HAP-1 (cell line): ENCODE measurements around the gene DRC7.
"Not testable (repeated sequence)": the region's sequence is repeated elsewhere in the genome, so short reads cannot be mapped to it uniquely, and the experiment has no call there.

ENCODE experiments used
- DNase-seq, 2 experiments: peaks; one replicate each; pipeline ENCODE4 v3.0.0-alpha.2; 2016 to 2020; ENCODE audit warnings: low spot score in 2 of 2
- H3K27me3 ChIP-seq: fragments of 250-450 bp; sonication (Bioruptor Pico); 2 replicates; pipeline ENCODE4 v1.5.1; 2020; ENCODE audit warnings: low read depth, mild to moderate bottlenecking, moderate library complexity
- H3K36me3 ChIP-seq: fragments of 250-450 bp; sonication (Bioruptor Pico); replicated peaks from 2 replicates; pipeline ENCODE4 v1.5.1; 2020; ENCODE audit warnings: mild to moderate bottlenecking
- H3K4me1 ChIP-seq: fragments of 250-450 bp; sonication (Bioruptor Pico); 2 replicates; pipeline ENCODE4 v1.5.1; 2020; ENCODE audit warnings: mild to moderate bottlenecking
- H3K4me3 ChIP-seq: fragments of 250-450 bp; sonication (Bioruptor Pico); 2 replicates; pipeline ENCODE4 v1.5.1; 2020; ENCODE audit warnings: mild to moderate bottlenecking, moderate library complexity
- H3K9me3 ChIP-seq: fragments of 250-450 bp; sonication (Bioruptor Pico); 2 replicates; pipeline ENCODE4 v1.5.1; 2020; ENCODE audit warnings: mild to moderate bottlenecking, moderate library complexity
- in situ Hi-C: fragments of 300-500 bp; cut with MboI; formaldehyde crosslinking; loops from 3 replicates; pipeline ENCODE4 v1.14.3; 2020; ENCODE audit warnings: low sequenced_read_pairs, inconsistent platforms, mixed read lengths

Gene DRC7

GRCh38 chr16:57770361-57770760 lies 75.8 kb downstream of the DRC7 start:
- no peak for DNase-seq
- in situ Hi-C loops: no loop called here
- H3K36me3 ChIP-seq: no peaks in the 10 kb centered on the region
- H3K4me1 ChIP-seq: no peaks in the 10 kb centered on the region
- H3K9me3 ChIP-seq: no peaks in the 10 kb centered on the region
- no peak overlapping the region for H3K4me3 ChIP-seq
- no peaks in the 10 kb centered on the region for H3K27me3 ChIP-seq

GRCh38 chr16:57771141-57771785 lies 76.7 kb downstream of the DRC7 start:
- H3K27me3 ChIP-seq: no peaks in the 10 kb centered on the region
- H3K9me3 ChIP-seq: no peaks in the 10 kb centered on the region
- no peaks in the 10 kb centered on the region for H3K4me1 ChIP-seq
- DNase-seq: no peak
- no peaks in the 10 kb centered on the region for H3K36me3 ChIP-seq
- no peak overlapping the region for H3K4me3 ChIP-seq
- in situ Hi-C loops: no loop called here

GRCh38 chr16:57773019-57773418 lies 78.4 kb downstream of the DRC7 start:
- in situ Hi-C loops: no loop called here
- no peaks in the 10 kb centered on the region for H3K4me1 ChIP-seq
- DNase-seq: no peak

GRCh38 chr16:57773655-57774295 lies 79.2 kb downstream of the DRC7 start:
- in situ Hi-C loops: no loop called here
- Histone ChIP-seq H3K36me3 (no peaks in the 10 kb centered on the region), H3K27me3 (no peaks in the 10 kb centered on the region), H3K4me1 (no peaks in the 10 kb centered on the region), H3K9me3 (no peaks in the 10 kb centered on the region), H3K4me3 (no peak overlapping the region)
- DNase-seq: no peak

More at GRCh38 chr16:57773019-57773418, 78.4 kb downstream of the DRC7 start:
- Histone ChIP-seq H3K27me3 (no peaks in the 10 kb centered on the region), H3K4me3 (no peak overlapping the region), H3K36me3 (no peaks in the 10 kb centered on the region), H3K9me3 (no peaks in the 10 kb centered on the region)

- H3K27me3 ChIP-seq: no peaks in the 10 kb centered on the region
- no peaks in the 10 kb centered on the region for H3K4me1 ChIP-seq
- in situ Hi-C loops: no loop called here
- H3K9me3 ChIP-seq: no peaks in the 10 kb centered on the region
- H3K4me3 ChIP-seq: no peak overlapping the region
- no peak for DNase-seq
- H3K36me3 ChIP-seq: no peaks in the 10 kb centered on the region
Observed at GRCh38 chr16:57774705-57775285, 80.2 kb downstream of the DRC7 start.

- H3K9me3 ChIP-seq: no peaks in the 10 kb centered on the region
- no peaks in the 10 kb centered on the region for H3K36me3 ChIP-seq
- peak; percentile 29 to 74 for DNase-seq
- in situ Hi-C loops: no loop called here
- no peaks in the 10 kb centered on the region for H3K27me3 ChIP-seq
- H3K4me1 ChIP-seq: no peaks in the 10 kb centered on the region
- H3K4me3 ChIP-seq: no peak overlapping the region
Observed at GRCh38 chr16:57775661-57776469, 81.3 kb downstream of the DRC7 start.

GRCh38 chr16:57778658-57779057 lies 84.1 kb downstream of the DRC7 start:
- in situ Hi-C loops: no loop called here
- H3K4me1 ChIP-seq: no peaks in the 10 kb centered on the region; the same call in 1 of the 2 replicates
- DNase-seq: no peak
- H3K36me3 ChIP-seq: no peaks in the 10 kb centered on the region
- no peaks in the 10 kb centered on the region for H3K27me3 ChIP-seq
- H3K4me3 ChIP-seq: no peak overlapping the region
- no peaks in the 10 kb centered on the region for H3K9me3 ChIP-seq

GRCh38 chr16:57779836-57780235 lies 85.2 kb downstream of the DRC7 start:
- DNase-seq, H3K9me3 ChIP-seq, H3K4me3 ChIP-seq, H3K36me3 ChIP-seq, H3K27me3 ChIP-seq, H3K4me1 ChIP-seq, in situ Hi-C loops: not testable (repeated sequence)

- H3K4me3 ChIP-seq: no peak overlapping the region
- H3K27me3 ChIP-seq: no peaks in the 10 kb centered on the region
- no peaks in the 10 kb centered on the region for H3K36me3 ChIP-seq
- in situ Hi-C loops: no loop called here
- H3K9me3 ChIP-seq: no peaks in the 10 kb centered on the region
- no peak for DNase-seq
- no peaks in the 10 kb centered on the region; the same call in 1 of the 2 replicates for H3K4me1 ChIP-seq
Observed at GRCh38 chr16:57781349-57781740, 86.7 kb downstream of the DRC7 start.
